CD4-positive, alpha-beta T cell (primary cell): ENCODE measurements around the gene CRIM1. TPM values are rescaled to one million over a fixed set of nuclear protein-coding genes. Genes with fewer than 3 reads are reported as not detected.

ENCODE experiments used
- ATAC-seq: fragments of 200-7000 bp; cut with Tn5 transposase; one replicate; pipeline ENCODE4 v1.10.0; 2022; ENCODE audit warnings: mild to moderate bottlenecking; ENCODE audit not compliant: poor library complexity
- CTCF ChIA-PET: fragments of 350-600 bp; sonication (Branson Sonifier 250); formaldehyde crosslinking; loops from one replicate; lab custom pipeline; 2021; ENCODE audit warnings: antibody characterized with exemption, inconsistent platforms; lab: Charles Lee
- POLR2A ChIA-PET: fragments of 350-600 bp; sonication (Branson Sonifier 250); formaldehyde crosslinking; loops from one replicate; lab custom pipeline; 2021; ENCODE audit warnings: antibody characterized with exemption, inconsistent platforms; lab: Charles Lee
- DNase-seq, 14 experiments: peaks; one replicate each; pipeline ENCODE4 v3.0.0-alpha.2; 2013 to 2020; ENCODE audit warnings: mixed read lengths in 2 of 14
- H3K27ac ChIP-seq, 2 donors: one replicate each; pipeline versions ENCODE4 v1.5.1 to v1.7.0; 2013; ENCODE audit warnings: low read length in 2 of 2, low read depth in 1 of 2, mild to moderate bottlenecking in 1 of 2
- H3K27me3 ChIP-seq, 2 experiments: 1 replicate in 1 of 2; 2 replicates in 1 of 2; pipeline versions ENCODE4 v1.6.1 to v1.7.0; 2013; ENCODE audit warnings: low read length in 2 of 2, control low read depth in 1 of 2, mild to moderate bottlenecking in 1 of 2, moderate library complexity in 1 of 2; ENCODE audit not compliant: insufficient read depth in 2 of 2, control insufficient read depth in 1 of 2
- H3K36me3 ChIP-seq: one replicate; pipeline ENCODE4 v1.6.1; 2013; ENCODE audit warnings: low read length, control low read depth; ENCODE audit not compliant: insufficient read depth
- H3K4me1 ChIP-seq: one replicate; pipeline ENCODE4 v1.6.1; 2013; ENCODE audit warnings: low read length, control low read depth; ENCODE audit not compliant: insufficient read depth
- H3K4me3 ChIP-seq: one replicate; pipeline ENCODE4 v1.5.1; 2013; ENCODE audit warnings: mild to moderate bottlenecking, low read length, moderate library complexity
- H3K9me3 ChIP-seq, 2 experiments: 1 replicate in 1 of 2; 2 replicates in 1 of 2; pipeline versions ENCODE4 v1.6.1 to v1.7.0; 2013; ENCODE audit warnings: low read length in 2 of 2, mild to moderate bottlenecking in 2 of 2, control low read depth in 1 of 2, moderate library complexity in 1 of 2; ENCODE audit not compliant: control insufficient read depth in 1 of 2, insufficient read depth in 1 of 2
- H3K27ac Mint-ChIP-seq: one replicate; pipeline ENCODE4 v1.8.0; 2020; ENCODE audit warnings: mixed read lengths
- H3K27me3 Mint-ChIP-seq: one replicate; pipeline ENCODE4 v1.8.0; 2021; ENCODE audit warnings: mixed read lengths
- H3K36me3 Mint-ChIP-seq: one replicate; pipeline ENCODE4 v1.8.0; 2021; ENCODE audit warnings: low read depth, mixed read lengths
- H3K4me1 Mint-ChIP-seq: one replicate; pipeline ENCODE4 v1.8.0; 2021; ENCODE audit warnings: low read depth, mixed read lengths
- H3K4me3 Mint-ChIP-seq: one replicate; pipeline ENCODE4 v1.8.0; 2020; ENCODE audit warnings: mild to moderate bottlenecking, mixed read lengths
- H3K9me3 Mint-ChIP-seq: one replicate; pipeline ENCODE4 v1.8.0; 2020; ENCODE audit warnings: mixed read lengths
- intact Hi-C, 2 experiments: fragments of 100-400 bp; cut with DNase I in 1 of 2; cut with micrococcal nuclease in 1 of 2; formaldehyde crosslinking; loops; one replicate each; pipeline versions ENCODE4 v1.15.1 to v1.9.0; 2023 to 2025; cut with DNase I, micrococcal nuclease
- total RNA-seq, 174 experiments: library from RNA in 2 of 174; stranded (reverse) in 2 of 174; gene quantifications; one replicate each; pipeline ENCODE4 v1.2.3 and lab custom pipeline; 2021 to 2026
- TF ChIP-seq, protein P1 (sequence below): fragments of 200-600 bp; IDR thresholded peaks from one replicate; pipeline ENCODE4 v1.8.0; 2022; ENCODE audit warnings: antibody characterized with exemption, mild to moderate bottlenecking

CRIM1 gene
- total RNA-seq, 2 experiments from 2014 or later, result 1.1 to 1.7 TPM

DNA sequence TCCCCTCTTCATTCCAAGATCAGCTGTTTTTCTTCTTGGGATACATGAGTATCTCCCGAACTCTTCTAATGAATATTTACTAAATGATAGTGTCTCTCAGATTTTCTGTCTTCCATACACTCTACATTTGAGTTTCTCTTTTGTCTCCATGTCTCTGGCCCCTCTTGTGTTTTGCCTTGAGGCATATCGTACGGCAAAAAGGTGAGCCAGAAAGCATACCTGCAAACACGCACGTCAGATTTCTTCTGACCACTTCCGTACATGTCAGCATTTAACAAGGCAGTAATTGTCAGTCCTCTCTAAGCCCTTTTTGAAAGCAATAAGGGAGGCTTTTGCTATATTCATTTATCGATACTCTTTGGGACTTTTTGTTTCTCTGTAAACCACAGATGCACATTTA lies 160.0 kb downstream of the CRIM1 start:
- ChIA-PET POLR2A (no interaction called here), CTCF (no interaction called here)
- Histone ChIP-seq H3K4me1 (no peaks in the 10 kb centered on the region), H3K27ac (no peak overlapping the region), H3K4me3 (no peak overlapping the region), H3K27me3 (no peaks in the 10 kb centered on the region), H3K36me3 (no peaks in the 10 kb centered on the region), H3K9me3 (no peaks in the 10 kb centered on the region)
- DNase-seq (no peak), ATAC-seq (no peak)
- intact Hi-C loops, result no loop called here
- TF ChIP-seq, protein P1, sequence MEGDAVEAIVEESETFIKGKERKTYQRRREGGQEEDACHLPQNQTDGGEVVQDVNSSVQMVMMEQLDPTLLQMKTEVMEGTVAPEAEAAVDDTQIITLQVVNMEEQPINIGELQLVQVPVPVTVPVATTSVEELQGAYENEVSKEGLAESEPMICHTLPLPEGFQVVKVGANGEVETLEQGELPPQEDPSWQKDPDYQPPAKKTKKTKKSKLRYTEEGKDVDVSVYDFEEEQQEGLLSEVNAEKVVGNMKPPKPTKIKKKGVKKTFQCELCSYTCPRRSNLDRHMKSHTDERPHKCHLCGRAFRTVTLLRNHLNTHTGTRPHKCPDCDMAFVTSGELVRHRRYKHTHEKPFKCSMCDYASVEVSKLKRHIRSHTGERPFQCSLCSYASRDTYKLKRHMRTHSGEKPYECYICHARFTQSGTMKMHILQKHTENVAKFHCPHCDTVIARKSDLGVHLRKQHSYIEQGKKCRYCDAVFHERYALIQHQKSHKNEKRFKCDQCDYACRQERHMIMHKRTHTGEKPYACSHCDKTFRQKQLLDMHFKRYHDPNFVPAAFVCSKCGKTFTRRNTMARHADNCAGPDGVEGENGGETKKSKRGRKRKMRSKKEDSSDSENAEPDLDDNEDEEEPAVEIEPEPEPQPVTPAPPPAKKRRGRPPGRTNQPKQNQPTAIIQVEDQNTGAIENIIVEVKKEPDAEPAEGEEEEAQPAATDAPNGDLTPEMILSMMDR, result no peak
- Mint-ChIP-seq H3K36me3 (no peaks in the 10 kb centered on the region), H3K27me3 (no peaks in the 10 kb centered on the region), H3K4me1 (no peaks in the 10 kb centered on the region), H3K4me3 (no peak overlapping the region), H3K27ac (no peak overlapping the region), H3K9me3 (no peaks in the 10 kb centered on the region)

DNA sequence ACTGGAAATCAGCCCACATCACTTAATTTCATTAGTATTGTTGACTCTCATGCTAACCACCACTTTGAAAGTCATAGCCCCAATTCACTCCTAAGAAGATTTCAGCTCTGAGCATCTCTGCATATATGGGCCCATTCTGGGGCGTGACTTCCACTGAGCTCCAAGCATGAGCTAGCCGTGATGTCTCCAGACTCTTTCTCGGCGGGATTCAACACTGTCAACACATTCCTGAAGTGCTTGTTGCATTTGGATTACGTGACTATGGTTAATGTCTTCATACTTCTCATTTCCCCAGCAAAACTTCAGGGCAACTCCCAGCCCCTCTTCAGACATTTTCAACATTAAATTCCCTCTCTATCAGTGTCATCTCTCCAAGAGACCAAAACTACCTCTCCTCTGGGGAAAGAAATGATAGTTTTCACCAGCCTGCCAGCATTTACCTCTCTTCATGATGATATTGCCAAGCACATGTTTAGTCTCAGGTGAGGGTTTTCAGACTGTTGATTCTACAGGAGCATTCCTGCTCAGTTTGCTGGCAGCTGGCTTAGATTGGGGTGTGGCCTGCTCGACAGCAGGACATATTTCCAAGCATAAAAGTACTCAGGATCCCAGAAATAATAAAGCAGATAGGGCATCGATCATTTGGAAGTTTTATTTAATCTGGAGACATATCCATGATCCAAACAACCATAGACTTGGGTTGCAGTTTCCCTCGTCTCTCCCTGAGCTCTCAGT lies 160.7 kb downstream of the CRIM1 start:
- POLR2A ChIA-PET, result no interaction called here
- Mint-ChIP-seq H3K4me1 (no peaks in the 10 kb centered on the region), H3K27me3 (no peaks in the 10 kb centered on the region), H3K4me3 (no peak overlapping the region), H3K36me3 (peaks cover 2% of the 10 kb centered on the region), H3K27ac (no peak overlapping the region), H3K9me3 (no peaks in the 10 kb centered on the region)
- Histone ChIP-seq H3K36me3 (no peaks in the 10 kb centered on the region), H3K27me3 (no peaks in the 10 kb centered on the region), H3K4me1 (no peaks in the 10 kb centered on the region), H3K9me3 (no peaks in the 10 kb centered on the region), H3K27ac (no peak overlapping the region), H3K4me3 (no peak overlapping the region)
- DNase-seq, result no peak
- intact Hi-C loops, result no loop called here
- TF ChIP-seq, protein P1, result no peak
- no peak for ATAC-seq
- CTCF ChIA-PET, result no interaction called here

DNA sequence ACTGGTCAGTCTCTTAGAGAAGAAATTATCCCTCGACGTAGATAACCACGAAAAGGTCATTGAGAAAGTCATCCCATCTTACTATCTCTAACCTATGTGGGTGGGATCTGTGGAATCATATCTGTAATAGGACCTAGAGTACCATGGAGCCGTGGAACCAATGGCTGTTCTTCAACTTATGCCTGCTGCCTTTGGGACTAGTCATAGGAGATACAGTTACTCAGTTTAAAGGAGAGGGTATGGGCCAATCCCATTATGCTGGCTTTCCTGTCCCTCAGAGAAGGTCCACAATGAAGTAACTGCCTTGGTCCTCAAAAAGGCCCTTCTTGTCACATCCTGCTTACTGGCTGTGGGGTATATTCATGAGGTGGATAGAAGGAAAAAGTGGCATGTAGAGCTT lies 164.9 kb downstream of the CRIM1 start:
- no peaks in the 10 kb centered on the region for H3K36me3 ChIP-seq
- H3K4me3 ChIP-seq, result no peak overlapping the region
- no peaks in the 10 kb centered on the region for H3K27me3 Mint-ChIP-seq
- H3K27me3 ChIP-seq, result no peaks in the 10 kb centered on the region
- intact Hi-C loops, result no loop called here
- H3K9me3 Mint-ChIP-seq, result no peaks in the 10 kb centered on the region
- ChIA-PET CTCF (no interaction called here), POLR2A (no interaction called here)
- no peak for ATAC-seq
- TF ChIP-seq, protein P1, result no peak
- no peak overlapping the region for H3K4me3 Mint-ChIP-seq
- H3K9me3 ChIP-seq, result no peaks in the 10 kb centered on the region
- DNase-seq, result no peak
- H3K4me1 ChIP-seq, result no peaks in the 10 kb centered on the region
- no peaks in the 10 kb centered on the region for H3K4me1 Mint-ChIP-seq
- no peak overlapping the region for H3K27ac Mint-ChIP-seq
- H3K27ac ChIP-seq, result no peak overlapping the region
- H3K36me3 Mint-ChIP-seq, result peaks cover 14% of the 10 kb centered on the region
